PC-3 (cell line): ENCODE results near the gene TRDMT1. TPM values are rescaled to one million over a fixed set of nuclear protein-coding genes. Genes with fewer than 3 reads are reported as not detected.

Experiments used
- ATAC-seq: fragments of 200-7000 bp; cut with Tn5 transposase; 2 replicates; pipeline ENCODE4 v1.9.1; 2020; ENCODE audit warnings: mild to moderate bottlenecking, moderate library complexity
- BruUV-seq: library from RNA; stranded (reverse); fragments of 400-500 nt; replicated peaks from 2 replicates; lab custom pipeline; 2021; lab: Mats Ljungman, UMichigan
- CTCF ChIA-PET: fragments of 300-600 bp; sonication (Branson Sonifier 250); formaldehyde crosslinking; loops from one replicate; lab custom pipeline; 2022; ENCODE audit warnings: antibody characterized with exemption; lab: Charles Lee
- POLR2A ChIA-PET: fragments of 300-600 bp; sonication (Branson Sonifier 250); formaldehyde crosslinking; loops from one replicate; lab custom pipeline; 2022; ENCODE audit warnings: antibody characterized with exemption; ENCODE audit not compliant: unreplicated experiment; lab: Charles Lee
- DNase-seq: peaks from one replicate; pipeline ENCODE4 v3.0.0-alpha.2; 2015
- H2AFZ ChIP-seq: fragments of 300-600 bp; sonication (generic); 2 replicates; pipeline ENCODE4 v1.6.0; 2016; ENCODE audit warnings: antibody characterized with exemption, low read length
- H3F3A ChIP-seq: fragments of 300-600 bp; sonication (generic); one replicate; pipeline ENCODE4 v1.6.0; 2017; ENCODE audit warnings: antibody characterized with exemption, low read length, control low read depth, mild to moderate bottlenecking; ENCODE audit not compliant: unreplicated experiment
- H3K27ac ChIP-seq: fragments of 300-600 bp; sonication (generic); 2 replicates; pipeline ENCODE4 v1.5.1; 2016; ENCODE audit warnings: mild to moderate bottlenecking, low read length
- H3K27me3 ChIP-seq: fragments of 300-600 bp; sonication (generic); 2 replicates; pipeline ENCODE4 v1.6.1; 2016; ENCODE audit warnings: low read length, mixed read lengths
- H3K36me3 ChIP-seq: fragments of 300-600 bp; sonication (generic); 2 replicates; pipeline ENCODE4 v1.6.1; 2016; ENCODE audit warnings: low read depth, mixed run types, low read length, mixed read lengths
- H3K4me1 ChIP-seq: fragments of 300-600 bp; sonication (generic); 2 replicates; pipeline ENCODE4 v1.5.1; 2016; ENCODE audit warnings: low read length; ENCODE audit not compliant: insufficient read depth
- H3K4me2 ChIP-seq: fragments of 300-600 bp; sonication (generic); 2 replicates; pipeline ENCODE4 v1.6.0; 2016; ENCODE audit warnings: low read length
- H3K4me3 ChIP-seq: fragments of 300-600 bp; sonication (generic); 2 replicates; pipeline ENCODE4 v1.5.1; 2016; ENCODE audit warnings: mild to moderate bottlenecking, low read length, mixed read lengths
- H3K79me2 ChIP-seq: fragments of 300-600 bp; sonication (generic); 2 replicates; pipeline ENCODE4 v1.6.1; 2017; ENCODE audit warnings: low read length, mixed read lengths
- H3K9ac ChIP-seq: fragments of 300-600 bp; sonication (generic); 2 replicates; pipeline ENCODE4 v1.6.0; 2016; ENCODE audit warnings: mild to moderate bottlenecking, low read length
- H3K9me2 ChIP-seq: fragments of 300-600 bp; sonication (generic); replicated peaks from 2 replicates; pipeline ENCODE4 v1.6.1; 2016; ENCODE audit warnings: mixed run types, low read length, mixed read lengths
- H3K9me3 ChIP-seq: fragments of 300-600 bp; sonication (generic); 2 replicates; pipeline ENCODE4 v1.6.1; 2016; ENCODE audit warnings: low read length, mixed read lengths
- H4K20me1 ChIP-seq: fragments of 300-600 bp; sonication (generic); 2 replicates; pipeline ENCODE4 v1.6.1; 2016; ENCODE audit warnings: low read length, mixed read lengths
- CTCF ChIP-seq: fragments of 300-600 bp; sonication (generic); conservative IDR thresholded peaks from 2 replicates; pipeline ENCODE4 v1.5.1; 2017; ENCODE audit warnings: antibody characterized with exemption, low read depth, mild to moderate bottlenecking, low read length
- EZH2 ChIP-seq: fragments of 300-600 bp; sonication (generic); IDR thresholded peaks from one replicate; pipeline ENCODE4 v1.6.1; 2017; ENCODE audit warnings: antibody characterized with exemption, mild to moderate bottlenecking, low read length; ENCODE audit not compliant: unreplicated experiment
- EZH2phosphoT487 ChIP-seq: fragments of 300-600 bp; sonication (generic); IDR thresholded peaks from 2 replicates; pipeline ENCODE4 v1.6.1; 2018; ENCODE audit warnings: mild to moderate bottlenecking, antibody characterized with exemption, low read length, borderline replicate concordance
- intact Hi-C: fragments of 100-400 bp; cut with micrococcal nuclease; formaldehyde crosslinking; loops from 2 replicates; pipeline ENCODE4 v1.9.0; 2023
- total RNA-seq: library from RNA; depleted of rRNA; stranded (reverse); fragments of >200 nt; gene quantifications from 2 replicates; pipeline ENCODE4 v1.2.3, GENCODE V29; 2014

TRDMT1 gene
- total RNA-seq, 1 experiment from 2014 or later = 2.0 TPM

DNA sequence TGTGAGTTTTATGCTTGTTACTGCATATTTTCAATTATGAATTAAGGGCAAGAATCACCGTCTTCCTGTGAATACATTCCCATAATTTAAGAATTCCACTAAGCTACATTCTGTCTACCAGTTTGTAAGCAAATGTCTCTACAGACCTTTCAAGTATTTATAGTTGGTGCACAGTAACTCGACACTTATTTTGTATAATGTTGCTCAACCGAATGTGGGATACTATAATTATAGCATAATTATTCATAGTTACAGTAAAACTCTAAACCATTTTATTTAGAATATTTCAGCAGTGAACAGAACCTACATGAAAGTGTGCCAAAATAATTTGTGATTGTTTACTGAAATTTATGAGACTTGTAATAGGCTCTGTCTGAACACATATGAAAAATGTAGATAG, 54.6 kb downstream of the TRDMT1 start:
- Histone ChIP-seq H3K79me2 (no peaks in the 10 kb centered on the region), H3K4me3 (no peak overlapping the region), H3K9me2 (no peaks in the 10 kb centered on the region), H3K36me3 (no peaks in the 10 kb centered on the region), H3K4me1 (peaks cover 3% of the 10 kb centered on the region; the same call in 1 of the 2 replicates), H3K9me3 (no peaks in the 10 kb centered on the region), H4K20me1 (no peaks in the 10 kb centered on the region), H3K27me3 (no peaks in the 10 kb centered on the region), H3K27ac (no peak overlapping the region), H3K4me2 (no peak overlapping the region), H3K9ac (no peak overlapping the region), H3F3A (no peaks in the 10 kb centered on the region), H2AFZ (no peak overlapping the region)
- TF ChIP-seq EZH2phosphoT487 (no peak), EZH2 (no peak), CTCF (no peak)
- POLR2A ChIA-PET = no interaction called here
- ATAC-seq (no peak), DNase-seq (no peak)
- intact Hi-C loops = no loop called here
- CTCF ChIA-PET = no interaction called here
- no TSS peak for BruUV-seq

GRCh38 chr10:17145239-17145638, 56.2 kb downstream of the TRDMT1 start:
- CTCF ChIA-PET = no interaction called here

More at GRCh38 chr10:17145239-17145638, 56.2 kb downstream of the TRDMT1 start:
- Histone ChIP-seq H4K20me1 (no peaks in the 10 kb centered on the region), H3K9ac (no peak overlapping the region), H3K79me2 (no peaks in the 10 kb centered on the region), H3F3A (no peaks in the 10 kb centered on the region), H3K36me3 (no peaks in the 10 kb centered on the region), H3K9me2 (no peaks in the 10 kb centered on the region), H2AFZ (no peak overlapping the region), H3K4me2 (no peak overlapping the region), H3K4me3 (no peak overlapping the region), H3K4me1 (no peaks in the 10 kb centered on the region), H3K9me3 (no peaks in the 10 kb centered on the region), H3K27ac (no peak overlapping the region), H3K27me3 (no peaks in the 10 kb centered on the region)
- TF ChIP-seq CTCF = no peak
- TF ChIP-seq EZH2phosphoT487 = no peak
- ATAC-seq = no peak
- BruUV-seq = no TSS peak
- intact Hi-C loops = no loop called here
- no peak for DNase-seq
- POLR2A ChIA-PET = no interaction called here
